Subcutaneous abdominal adipose tissue (tissue), 5 donors: ENCODE results near the gene RDH12.

Source experiments
- H3K27ac ChIP-seq: one replicate; pipeline ENCODE4 v1.7.0; 2013; ENCODE audit warnings: low read depth, mild to moderate bottlenecking, inconsistent platforms, low read length, moderate library complexity
- H3K27me3 ChIP-seq, 5 donors: one replicate each; pipeline ENCODE4 v1.7.0; 2013; ENCODE audit warnings: low read length in 5 of 5, inconsistent platforms in 1 of 5; ENCODE audit not compliant: control insufficient read depth in 5 of 5, insufficient read depth in 4 of 5
- H3K36me3 ChIP-seq, 5 donors: one replicate each; pipeline ENCODE4 v1.7.0; 2013; ENCODE audit warnings: low read length in 5 of 5; ENCODE audit not compliant: control insufficient read depth in 5 of 5, insufficient read depth in 5 of 5
- H3K4me1 ChIP-seq, 5 donors: one replicate each; pipeline ENCODE4 v1.7.0; 2013; ENCODE audit warnings: low read length in 5 of 5, mild to moderate bottlenecking in 3 of 5, moderate library complexity in 1 of 5; ENCODE audit not compliant: control insufficient read depth in 5 of 5, insufficient read depth in 5 of 5
- H3K4me3 ChIP-seq, 5 donors: one replicate each; pipeline ENCODE4 v1.7.0; 2013; ENCODE audit warnings: low read length in 5 of 5, low read depth in 1 of 5
- H3K9ac ChIP-seq, 5 donors: one replicate each; pipeline ENCODE4 v1.7.0; 2013; ENCODE audit warnings: low read length in 5 of 5, mild to moderate bottlenecking in 4 of 5, moderate library complexity in 3 of 5
- H3K9me3 ChIP-seq, 5 donors: one replicate each; pipeline ENCODE4 v1.7.0; 2013; ENCODE audit warnings: low read length in 5 of 5; ENCODE audit not compliant: control insufficient read depth in 5 of 5
- donor health status: healthy.
- donor health status: healthy.
- donor health status: healthy.
- donor health status: healthy.
- donor health status: healthy.

Gene RDH12

GRCh38 chr14:67674480-67675218 is 27.0 kb upstream of the RDH12 start, which contains the start of gene VTI1B:
Gene VTI1B (minus strand): TSS chr14:67674632. CDS start chr14:67674489, 143 bp downstream.
- H3K27ac ChIP-seq = peak within 1 kb of the TSS; percentile 91
- peaks cover 0 to 32% (median 28%) of the 10 kb centered on the region in 5 donors for H3K4me1 ChIP-seq
- H3K9ac ChIP-seq = peak within 1 kb of the TSS; percentile 91 to 99 (median 98)
- H3K9me3 ChIP-seq = no peaks in the 10 kb centered on the region
- peak within 1 kb of the TSS; percentile 76 to 97 (median 85) for H3K4me3 ChIP-seq
- peaks cover 4 to 13% (median 10%) of the 10 kb centered on the region in 5 donors for H3K36me3 ChIP-seq
- H3K27me3 ChIP-seq = no peaks in the 10 kb centered on the region

DNA sequence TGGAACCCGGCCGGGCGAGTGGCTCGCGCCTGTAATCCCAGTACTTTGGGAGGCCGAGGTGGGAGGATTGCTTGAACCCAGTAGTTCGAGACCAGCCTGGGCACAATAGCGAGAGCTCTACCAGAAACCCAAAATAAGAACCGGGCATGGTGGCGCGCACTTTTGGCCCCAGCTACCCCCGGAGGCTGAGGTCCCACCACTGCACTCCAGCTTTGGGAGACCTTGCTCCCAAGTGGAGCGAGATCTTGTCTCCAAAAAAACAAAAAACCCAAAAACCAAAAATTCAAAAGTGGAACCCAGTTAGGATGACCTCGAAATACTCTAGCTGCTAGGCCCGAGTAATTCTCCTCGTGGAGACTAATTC is 26.5 kb upstream of the RDH12 start:
- Histone ChIP-seq H3K4me1 (peaks cover 0 to 35% (median 30%) of the 10 kb centered on the region in 5 donors), H3K27me3 (no peaks in the 10 kb centered on the region), H3K9ac (peak overlapping the region; percentile 68 to 99 (median 98))

DNA sequence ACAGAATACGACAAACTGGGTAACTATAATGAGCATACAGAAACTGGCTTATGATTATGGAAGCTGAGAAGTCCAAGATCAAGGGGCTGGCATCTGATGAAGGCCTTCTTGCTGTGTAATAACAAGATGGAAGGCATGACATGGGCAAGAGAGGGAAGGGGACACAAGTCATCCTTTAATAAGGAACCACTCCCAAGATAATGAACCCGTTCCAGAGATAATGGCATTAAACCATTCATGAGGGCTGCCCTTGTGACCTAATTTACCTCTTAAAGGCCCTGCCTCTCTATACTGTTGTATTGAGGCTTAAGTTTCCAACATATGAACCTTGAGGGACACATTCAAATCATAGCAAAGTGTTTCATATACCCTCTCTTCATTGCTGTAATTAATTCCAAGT is 22.7 kb upstream of the RDH12 start:
- H3K9me3 ChIP-seq = no peaks in the 10 kb centered on the region
- no peak overlapping the region for H3K9ac ChIP-seq
- H3K4me1 ChIP-seq = peaks cover 0 to 14% (median 13%) of the 10 kb centered on the region in 5 donors
- H3K36me3 ChIP-seq = peaks cover 6 to 20% (median 12%) of the 10 kb centered on the region in 5 donors
- H3K27me3 ChIP-seq = no peaks in the 10 kb centered on the region
- no peak overlapping the region for H3K27ac ChIP-seq
- H3K4me3 ChIP-seq = no peak overlapping the region

More for the DNA sequence above, 26.5 kb upstream of the RDH12 start:
- H3K9me3 ChIP-seq = no peaks in the 10 kb centered on the region
- H3K27ac ChIP-seq = peak overlapping the region; percentile 91
- H3K36me3 ChIP-seq = peaks cover 4 to 13% (median 10%) of the 10 kb centered on the region in 5 donors
- H3K4me3 ChIP-seq = peak overlapping the region; percentile 76 to 97 (median 85)

DNA sequence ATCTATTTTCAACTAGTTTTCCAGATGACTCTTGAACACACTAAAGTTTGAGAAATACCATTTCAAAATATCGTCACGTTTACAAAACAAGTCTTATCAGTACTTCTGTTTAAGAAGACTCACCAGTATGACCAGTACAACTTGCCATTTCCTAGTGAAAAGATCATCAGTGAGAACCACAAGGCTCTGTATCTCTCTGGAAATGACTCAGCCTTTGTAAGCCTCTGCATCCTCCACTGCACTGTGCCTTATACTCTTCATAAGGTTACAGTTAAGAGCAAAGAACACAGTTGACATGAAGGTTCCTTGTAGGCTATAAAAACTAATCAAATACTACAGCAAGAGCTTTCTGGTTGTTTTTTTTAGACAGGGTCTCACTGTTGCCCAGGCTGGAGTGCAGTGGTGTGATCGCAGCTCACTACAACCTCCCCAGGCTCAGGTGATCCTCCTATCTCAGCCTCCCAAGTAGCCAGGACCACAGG is 21.5 kb upstream of the RDH12 start:
- no peaks in the 10 kb centered on the region for H3K9me3 ChIP-seq
- H3K36me3 ChIP-seq = peaks cover 6 to 25% (median 16%) of the 10 kb centered on the region in 5 donors

GRCh38 chr14:67680941-67681340 is 20.7 kb upstream of the RDH12 start:
- no peak overlapping the region for H3K27ac ChIP-seq

More for the DNA sequence above, 21.5 kb upstream of the RDH12 start:
- no peak overlapping the region for H3K9ac ChIP-seq
- H3K4me1 ChIP-seq = peaks cover 0 to 12% (median 10%) of the 10 kb centered on the region in 5 donors
- H3K27ac ChIP-seq = no peak overlapping the region
- no peak overlapping the region for H3K4me3 ChIP-seq
- H3K27me3 ChIP-seq = no peaks in the 10 kb centered on the region

GRCh38 chr14:67683842-67684241 is 17.8 kb upstream of the RDH12 start:
- H3K4me1 ChIP-seq = peaks cover 0 to 6% (median 5%) of the 10 kb centered on the region in 5 donors
- no peaks in the 10 kb centered on the region for H3K27me3 ChIP-seq
- peaks cover 17 to 41% (median 25%) of the 10 kb centered on the region in 5 donors for H3K36me3 ChIP-seq
- H3K4me3 ChIP-seq = no peak overlapping the region
- no peak overlapping the region for H3K9ac ChIP-seq
- no peak overlapping the region for H3K27ac ChIP-seq
- H3K9me3 ChIP-seq = no peaks in the 10 kb centered on the region

More at GRCh38 chr14:67680941-67681340, 20.7 kb upstream of the RDH12 start:
- no peaks in the 10 kb centered on the region for H3K9me3 ChIP-seq
- peaks cover 0 to 6% (median 5%) of the 10 kb centered on the region in 5 donors for H3K4me1 ChIP-seq
- no peak overlapping the region for H3K4me3 ChIP-seq
- peaks cover 7 to 32% (median 21%) of the 10 kb centered on the region in 5 donors for H3K36me3 ChIP-seq
- H3K9ac ChIP-seq = no peak overlapping the region
- no peaks in the 10 kb centered on the region for H3K27me3 ChIP-seq

DNA sequence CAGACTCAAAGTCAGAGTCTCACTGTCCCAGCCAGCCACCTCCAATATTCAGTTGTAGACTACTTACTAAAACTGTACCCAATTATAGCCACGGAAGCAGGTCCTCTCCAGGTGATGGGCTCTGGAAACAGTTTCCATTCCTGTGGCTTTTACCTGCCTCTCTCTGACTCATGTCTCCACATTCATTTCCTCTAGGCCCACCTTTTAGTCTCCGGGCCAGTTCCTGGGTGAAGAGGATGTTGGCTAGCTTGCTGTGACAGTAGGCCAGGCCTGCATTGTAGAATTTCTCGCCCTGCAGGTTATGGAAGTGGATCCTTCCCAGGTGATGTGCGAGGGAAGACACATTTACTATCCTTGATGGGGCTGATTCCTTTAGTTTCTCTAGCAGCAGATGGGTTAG is 11.7 kb upstream of the RDH12 start:
- Histone ChIP-seq H3K9ac (no peak overlapping the region), H3K9me3 (no peaks in the 10 kb centered on the region), H3K36me3 (peaks cover 27 to 63% (median 50%) of the 10 kb centered on the region in 5 donors), H3K4me1 (peaks cover 0 to 9% (median 5%) of the 10 kb centered on the region in 5 donors), H3K27ac (no peak overlapping the region), H3K27me3 (no peaks in the 10 kb centered on the region), H3K4me3 (no peak overlapping the region)

- Histone ChIP-seq H3K9me3 (no peaks in the 10 kb centered on the region), H3K36me3 (peaks cover 6 to 24% (median 19%) of the 10 kb centered on the region in 5 donors), H3K4me3 (peak overlapping the region; percentile 86 to 98 (median 89)), H3K27me3 (no peaks in the 10 kb centered on the region), H3K27ac (peak overlapping the region; percentile 64), H3K4me1 (peaks cover 0 to 11% (median 9%) of the 10 kb centered on the region in 5 donors), H3K9ac (peak overlapping the region; percentile 42 to 92 (median 85))
Observed at GRCh38 chr14:67694791-67695393, 6.8 kb upstream of the RDH12 start.

DNA sequence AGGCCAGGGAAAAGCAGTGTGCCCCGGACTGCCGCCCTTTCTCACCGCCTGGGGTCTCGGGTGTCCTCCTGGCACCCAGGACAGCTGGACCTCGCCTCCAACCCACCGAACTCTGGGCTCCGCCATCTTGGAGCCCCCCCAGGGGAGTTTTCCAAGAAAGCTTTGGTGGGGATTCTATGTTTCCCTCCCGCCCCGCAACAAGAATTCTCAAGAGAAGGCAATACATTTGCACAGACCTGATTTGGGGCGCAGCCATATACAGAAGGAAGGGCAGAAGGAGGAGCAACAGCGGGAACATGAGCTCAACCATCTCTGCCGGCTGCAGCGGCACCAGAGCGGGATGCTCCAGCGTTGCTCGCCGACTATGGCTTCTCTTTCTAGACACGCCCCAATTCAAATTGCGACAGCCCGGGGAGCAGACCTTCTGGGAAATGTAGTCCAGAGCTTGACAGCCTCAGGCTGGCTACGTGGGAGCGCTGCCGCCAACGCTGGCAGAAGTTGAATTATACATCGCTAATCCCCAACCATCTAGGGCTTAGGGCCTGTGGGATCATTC is 6.2 kb upstream of the RDH12 start, which contains the start of gene RDH11:
Gene RDH11, minus strand, starts transcription at position 371 of the 556 bp plus-strand sequence. Its CDS starts 61 bp downstream, at position 310.
- Histone ChIP-seq H3K9ac (peak within 1 kb of the TSS; percentile 42 to 92 (median 85)), H3K4me1 (peaks cover 0 to 11% (median 9%) of the 10 kb centered on the region in 5 donors), H3K36me3 (peaks cover 6 to 18% (median 15%) of the 10 kb centered on the region in 5 donors), H3K9me3 (no peaks in the 10 kb centered on the region), H3K4me3 (peak within 1 kb of the TSS; percentile 86 to 98 (median 89)), H3K27ac (peak within 1 kb of the TSS; percentile 64), H3K27me3 (no peaks in the 10 kb centered on the region)
